Body of pancreas (tissue), 4 donors: Measurements from ENCODE around the gene PTRHD1.

Experiments
- CTCF ChIP-seq, 7 experiments: fragments of 450-650 bp in 4 of 7; fragments of 200-600 bp in 3 of 7; sonication (generic) in 3 of 7; IDR thresholded peaks; one replicate each; pipeline ENCODE4 v1.5.1; 2016 to 2019; ENCODE audit warnings: antibody characterized with exemption in 7 of 7
- POLR2A ChIP-seq, 3 donors: fragments of 450-650 bp; IDR thresholded peaks; one replicate each; pipeline ENCODE4 v1.6.1; 2016; ENCODE audit warnings: antibody characterized with exemption in 3 of 3, mild to moderate bottlenecking in 2 of 3

GRCh38 chr2:24788816-24789215 lies 4.4 kb downstream of the PTRHD1 start:
- TF ChIP-seq CTCF (IDR thresholded peaks at IDR 0.05) (no peak), POLR2A (IDR thresholded peaks at IDR 0.05) (no peak)
